Measurements from ENCODE around the gene ARHGEF39. TPM values are rescaled to one million over a fixed set of nuclear protein-coding genes. Genes with fewer than 3 reads are reported as not detected.
"Not testable (repeated sequence)": the region's sequence is repeated elsewhere in the genome, so short reads cannot be mapped to it uniquely, and the experiment has no call there.

Gene ARHGEF39
- total and polyA plus RNA-seq, 2 donors from 2014 or later: 0.17 to 0.72 TPM

- H3K27ac ChIP-seq (ENCODE audit: low read depth in 2 of 2, low read length in 2 of 2): no peak overlapping the region
- intact Hi-C loops (cut with DNase I): no loop called here
- no peaks in the 10 kb centered on the region for H3K27me3 ChIP-seq (ENCODE audit: control insufficient read depth, insufficient read depth, low read length)
- FAIRE-seq (no peak), DNase-seq (no peak)
- H3K9ac ChIP-seq (ENCODE audit: low read length in 3 of 3): no peak overlapping the region
- H3K4me1 ChIP-seq (ENCODE audit: control insufficient read depth in 2 of 3, insufficient read depth in 2 of 3, low read depth in 1 of 3, low read length in 3 of 3): peaks cover 0 to 3% (median 0%) of the 10 kb centered on the region in 3 donors
- no peaks in the 10 kb centered on the region for H3K36me3 ChIP-seq (ENCODE audit: control insufficient read depth in 2 of 3, insufficient read depth in 3 of 3, low read length in 3 of 3)
- H3K4me3 ChIP-seq (ENCODE audit: low read length in 3 of 3): no peak overlapping the region
- TF ChIP-seq, protein P1, sequence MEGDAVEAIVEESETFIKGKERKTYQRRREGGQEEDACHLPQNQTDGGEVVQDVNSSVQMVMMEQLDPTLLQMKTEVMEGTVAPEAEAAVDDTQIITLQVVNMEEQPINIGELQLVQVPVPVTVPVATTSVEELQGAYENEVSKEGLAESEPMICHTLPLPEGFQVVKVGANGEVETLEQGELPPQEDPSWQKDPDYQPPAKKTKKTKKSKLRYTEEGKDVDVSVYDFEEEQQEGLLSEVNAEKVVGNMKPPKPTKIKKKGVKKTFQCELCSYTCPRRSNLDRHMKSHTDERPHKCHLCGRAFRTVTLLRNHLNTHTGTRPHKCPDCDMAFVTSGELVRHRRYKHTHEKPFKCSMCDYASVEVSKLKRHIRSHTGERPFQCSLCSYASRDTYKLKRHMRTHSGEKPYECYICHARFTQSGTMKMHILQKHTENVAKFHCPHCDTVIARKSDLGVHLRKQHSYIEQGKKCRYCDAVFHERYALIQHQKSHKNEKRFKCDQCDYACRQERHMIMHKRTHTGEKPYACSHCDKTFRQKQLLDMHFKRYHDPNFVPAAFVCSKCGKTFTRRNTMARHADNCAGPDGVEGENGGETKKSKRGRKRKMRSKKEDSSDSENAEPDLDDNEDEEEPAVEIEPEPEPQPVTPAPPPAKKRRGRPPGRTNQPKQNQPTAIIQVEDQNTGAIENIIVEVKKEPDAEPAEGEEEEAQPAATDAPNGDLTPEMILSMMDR (IDR thresholded peaks at IDR 0.05; ENCODE audit: borderline replicate concordance, extremely low read depth, insufficient read depth): no peak
- no peaks in the 10 kb centered on the region for H3K9me3 ChIP-seq (ENCODE audit: control insufficient read depth in 2 of 3, insufficient read depth in 1 of 3, low read length in 3 of 3)
Measured at GRCh38 chr9:35643046-35643445, 21.9 kb downstream of the ARHGEF39 start.

DNA sequence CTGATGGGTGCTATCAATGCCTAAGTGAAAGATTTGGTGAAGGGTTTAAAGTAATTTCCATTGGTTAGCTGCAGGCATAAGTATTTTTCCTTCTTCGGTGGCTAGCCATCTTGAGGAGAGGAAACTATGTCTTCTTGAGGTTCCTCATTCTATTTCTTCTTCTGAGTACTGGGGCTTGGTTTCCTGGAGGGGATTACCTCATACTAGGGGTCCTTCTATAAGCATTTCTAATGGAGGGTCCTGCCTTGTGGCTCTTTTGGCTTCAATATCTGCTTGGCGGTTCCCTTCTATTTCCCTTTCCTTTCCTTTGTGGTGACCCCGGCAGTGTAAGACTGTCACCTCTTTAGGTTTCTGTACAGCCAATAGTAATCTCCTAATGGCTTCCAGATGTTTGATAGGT lies 23.5 kb downstream of the ARHGEF39 start:
- FAIRE-seq; H3K27ac ChIP-seq (ENCODE audit: low read depth in 2 of 2, low read length in 2 of 2); H3K4me1 ChIP-seq (ENCODE audit: control insufficient read depth in 2 of 3, insufficient read depth in 2 of 3, low read depth in 1 of 3, low read length in 3 of 3); H3K36me3 ChIP-seq (ENCODE audit: control insufficient read depth in 2 of 3, insufficient read depth in 3 of 3, low read length in 3 of 3); H3K9me3 ChIP-seq (ENCODE audit: control insufficient read depth in 2 of 3, insufficient read depth in 1 of 3, low read length in 3 of 3); H3K9ac ChIP-seq (ENCODE audit: low read length in 3 of 3); intact Hi-C loops (cut with DNase I); H3K27me3 ChIP-seq (ENCODE audit: control insufficient read depth, insufficient read depth, low read length); DNase-seq; H3K4me3 ChIP-seq (ENCODE audit: low read length in 3 of 3): not testable (repeated sequence)

DNA sequence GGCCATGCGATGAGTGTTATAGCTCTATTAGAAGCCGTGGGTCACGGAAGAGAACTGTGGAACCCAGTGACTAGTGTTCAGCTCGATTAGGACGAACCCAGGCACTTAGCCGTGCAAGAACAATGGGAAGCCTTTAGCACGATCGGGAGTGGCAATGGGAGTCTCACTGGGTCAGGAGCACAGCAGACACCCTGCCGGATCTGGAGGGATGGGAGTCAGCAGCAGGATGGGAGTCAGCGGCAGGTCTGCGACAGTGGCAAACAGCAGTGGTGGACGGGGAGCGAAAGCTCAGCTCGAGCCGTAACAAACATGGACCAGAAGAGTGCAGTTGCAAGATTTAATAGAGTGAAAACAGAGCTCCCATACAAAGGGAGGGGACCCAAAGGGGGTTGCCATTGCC lies 24.6 kb downstream of the ARHGEF39 start:
- H3K9ac ChIP-seq (ENCODE audit: low read length in 3 of 3); FAIRE-seq; H3K27me3 ChIP-seq (ENCODE audit: control insufficient read depth, insufficient read depth, low read length); H3K36me3 ChIP-seq (ENCODE audit: control insufficient read depth in 2 of 3, insufficient read depth in 3 of 3, low read length in 3 of 3); H3K4me3 ChIP-seq (ENCODE audit: low read length in 3 of 3); H3K27ac ChIP-seq (ENCODE audit: low read depth in 2 of 2, low read length in 2 of 2); DNase-seq; H3K9me3 ChIP-seq (ENCODE audit: control insufficient read depth in 2 of 3, insufficient read depth in 1 of 3, low read length in 3 of 3); H3K4me1 ChIP-seq (ENCODE audit: control insufficient read depth in 2 of 3, insufficient read depth in 2 of 3, low read depth in 1 of 3, low read length in 3 of 3); intact Hi-C loops (cut with DNase I): not testable (repeated sequence)

GRCh38 chr9:35639631-35640030 lies 25.4 kb downstream of the ARHGEF39 start:
- TF ChIP-seq, protein P1 (IDR thresholded peaks at IDR 0.05; ENCODE audit: borderline replicate concordance, extremely low read depth, insufficient read depth): no peak
- DNase-seq (no peak), FAIRE-seq (no peak)
- Histone ChIP-seq H3K9ac (ENCODE audit: low read length in 3 of 3) (no peak overlapping the region), H3K9me3 (ENCODE audit: control insufficient read depth in 2 of 3, insufficient read depth in 1 of 3, low read length in 3 of 3) (no peaks in the 10 kb centered on the region), H3K4me3 (ENCODE audit: low read length in 3 of 3) (no peak overlapping the region), H3K27me3 (ENCODE audit: control insufficient read depth, insufficient read depth, low read length) (no peaks in the 10 kb centered on the region), H3K4me1 (ENCODE audit: control insufficient read depth in 2 of 3, insufficient read depth in 2 of 3, low read depth in 1 of 3, low read length in 3 of 3) (peaks cover 0 to 8% (median 0%) of the 10 kb centered on the region in 3 donors), H3K36me3 (ENCODE audit: control insufficient read depth in 2 of 3, insufficient read depth in 3 of 3, low read length in 3 of 3) (no peaks in the 10 kb centered on the region), H3K27ac (ENCODE audit: low read depth in 2 of 2, low read length in 2 of 2) (no peak overlapping the region)
- intact Hi-C loops (cut with DNase I): no loop called here

DNA sequence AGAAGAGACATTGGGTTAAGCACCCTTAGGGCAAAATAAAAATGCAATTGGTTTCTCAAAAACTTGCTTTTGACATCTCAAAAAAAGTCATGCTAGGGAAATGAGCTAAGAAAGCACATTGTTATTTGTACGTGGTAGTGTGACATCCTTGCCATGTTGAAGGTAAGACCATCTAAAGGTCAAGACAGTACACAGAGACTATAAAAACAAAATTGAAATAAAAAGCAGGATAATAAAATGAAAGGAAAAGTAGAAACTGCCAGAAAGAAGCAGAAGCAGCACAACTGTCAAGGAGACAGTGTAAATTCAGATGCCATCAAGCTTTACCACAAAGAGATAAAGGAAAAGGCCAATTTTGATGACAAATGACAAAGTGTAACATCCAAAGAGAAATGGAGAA lies 25.8 kb downstream of the ARHGEF39 start:
- H3K27ac ChIP-seq (ENCODE audit: low read depth in 2 of 2, low read length in 2 of 2); FAIRE-seq; DNase-seq; intact Hi-C loops (cut with DNase I); H3K9me3 ChIP-seq (ENCODE audit: control insufficient read depth in 2 of 3, insufficient read depth in 1 of 3, low read length in 3 of 3); H3K27me3 ChIP-seq (ENCODE audit: control insufficient read depth, insufficient read depth, low read length); H3K4me1 ChIP-seq (ENCODE audit: control insufficient read depth in 2 of 3, insufficient read depth in 2 of 3, low read depth in 1 of 3, low read length in 3 of 3); H3K9ac ChIP-seq (ENCODE audit: low read length in 3 of 3); H3K36me3 ChIP-seq (ENCODE audit: control insufficient read depth in 2 of 3, insufficient read depth in 3 of 3, low read length in 3 of 3); H3K4me3 ChIP-seq (ENCODE audit: low read length in 3 of 3): not testable (repeated sequence)

DNA sequence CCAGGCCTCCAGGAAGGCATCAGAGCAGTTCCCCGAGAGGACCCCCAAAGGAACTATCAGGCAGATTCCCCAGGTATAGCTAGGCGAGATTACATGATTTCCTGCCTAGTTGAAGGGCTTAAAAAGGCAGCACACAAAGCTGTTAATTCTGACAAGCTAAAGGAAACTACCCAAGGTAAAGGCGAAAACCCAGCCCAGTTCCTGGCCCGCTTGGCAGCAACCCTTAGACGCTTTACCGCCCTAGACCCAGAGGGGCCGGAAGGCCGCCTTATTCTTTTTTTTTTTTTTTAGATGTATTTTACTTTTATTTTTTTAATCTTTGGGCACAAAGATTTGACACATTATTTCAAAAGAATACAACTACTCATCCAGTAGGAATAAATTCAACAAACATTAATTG lies 26.2 kb downstream of the ARHGEF39 start:
- DNase-seq; H3K4me3 ChIP-seq (ENCODE audit: low read length in 3 of 3); H3K27me3 ChIP-seq (ENCODE audit: control insufficient read depth, insufficient read depth, low read length); H3K36me3 ChIP-seq (ENCODE audit: control insufficient read depth in 2 of 3, insufficient read depth in 3 of 3, low read length in 3 of 3); H3K9ac ChIP-seq (ENCODE audit: low read length in 3 of 3); H3K4me1 ChIP-seq (ENCODE audit: control insufficient read depth in 2 of 3, insufficient read depth in 2 of 3, low read depth in 1 of 3, low read length in 3 of 3); intact Hi-C loops (cut with DNase I); H3K27ac ChIP-seq (ENCODE audit: low read depth in 2 of 2, low read length in 2 of 2); H3K9me3 ChIP-seq (ENCODE audit: control insufficient read depth in 2 of 3, insufficient read depth in 1 of 3, low read length in 3 of 3): not testable (repeated sequence)
- FAIRE-seq: peak; percentile 60

DNA sequence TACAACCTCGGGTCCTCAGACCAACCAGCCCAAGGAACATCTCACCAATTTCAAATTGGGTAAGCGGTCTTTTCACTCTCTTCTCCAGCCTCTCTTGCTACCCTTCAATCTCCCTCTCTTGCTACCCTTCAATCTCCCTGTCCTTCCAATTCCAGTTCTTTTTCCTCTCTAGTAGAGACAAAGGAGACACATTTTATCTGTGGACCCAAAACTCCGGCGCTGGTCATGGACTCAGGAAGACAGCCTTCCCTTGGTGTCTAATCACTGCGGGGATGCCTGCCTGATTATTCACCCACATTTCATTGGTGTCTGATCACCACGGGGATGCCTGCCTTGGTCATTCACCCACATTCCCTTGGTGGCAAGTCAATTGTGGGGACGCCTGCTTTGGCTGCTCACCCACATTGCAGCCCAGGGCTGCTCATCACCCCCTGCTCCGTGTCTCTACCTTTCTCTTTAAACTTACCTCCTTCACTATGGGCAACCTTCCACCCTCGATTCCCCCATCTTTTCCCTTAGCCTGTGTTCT lies 27.5 kb downstream of the ARHGEF39 start:
- H3K27me3 ChIP-seq (ENCODE audit: control insufficient read depth, insufficient read depth, low read length): not testable (repeated sequence)

More for the DNA sequence above, 27.5 kb downstream of the ARHGEF39 start:
- H3K36me3 ChIP-seq (ENCODE audit: control insufficient read depth in 2 of 3, insufficient read depth in 3 of 3, low read length in 3 of 3); H3K4me1 ChIP-seq (ENCODE audit: control insufficient read depth in 2 of 3, insufficient read depth in 2 of 3, low read depth in 1 of 3, low read length in 3 of 3); FAIRE-seq; H3K9me3 ChIP-seq (ENCODE audit: control insufficient read depth in 2 of 3, insufficient read depth in 1 of 3, low read length in 3 of 3); H3K4me3 ChIP-seq (ENCODE audit: low read length in 3 of 3); intact Hi-C loops (cut with DNase I); H3K9ac ChIP-seq (ENCODE audit: low read length in 3 of 3); H3K27ac ChIP-seq (ENCODE audit: low read depth in 2 of 2, low read length in 2 of 2); DNase-seq: not testable (repeated sequence)
